Endodermal cell (in vitro differentiated cells): Measurements from ENCODE around the gene CNMD. TPM values are rescaled to one million over a fixed set of nuclear protein-coding genes. Genes with fewer than 3 reads are reported as not detected.

Experiments used
- DNase-seq: peaks from one replicate; pipeline ENCODE4 v3.0.0-alpha.2; 2017
- H3K27ac ChIP-seq: 2 replicates; pipeline ENCODE4 v1.5.1; 2013; ENCODE audit warnings: mild to moderate bottlenecking, low read depth, low read length, moderate library complexity
- H3K27me3 ChIP-seq: 2 replicates; pipeline ENCODE4 v1.6.1; 2013; ENCODE audit warnings: mild to moderate bottlenecking, low read length, moderate library complexity; ENCODE audit not compliant: insufficient read depth, control insufficient read depth, poor library complexity, severe bottlenecking
- H3K36me3 ChIP-seq: 2 replicates; pipeline ENCODE4 v1.7.0; 2013; ENCODE audit warnings: mild to moderate bottlenecking, low read length, moderate library complexity; ENCODE audit not compliant: control insufficient read depth, insufficient read depth
- H3K4me1 ChIP-seq: one replicate; pipeline ENCODE4 v1.7.0; 2013; ENCODE audit warnings: low read length; ENCODE audit not compliant: control insufficient read depth, insufficient read depth
- H3K4me3 ChIP-seq: 2 replicates; pipeline ENCODE4 v1.5.1; 2013; ENCODE audit warnings: mild to moderate bottlenecking, low read length, moderate library complexity
- H3K9ac ChIP-seq: 2 replicates; pipeline ENCODE4 v1.6.1; 2013; ENCODE audit warnings: mild to moderate bottlenecking, low read length, moderate library complexity; ENCODE audit not compliant: poor library complexity, severe bottlenecking; ENCODE audit errors: extremely low read depth
- H3K9me3 ChIP-seq: 2 replicates; pipeline ENCODE4 v1.6.1; 2013; ENCODE audit warnings: mild to moderate bottlenecking, low read length, moderate library complexity; ENCODE audit not compliant: control insufficient read depth
- H3K27ac Mint-ChIP-seq: 2 replicates; pipeline ENCODE4 v1.8.0; 2020; ENCODE audit warnings: mixed read lengths
- H3K27me3 Mint-ChIP-seq: 2 replicates; pipeline ENCODE4 v1.8.0; 2021; ENCODE audit warnings: mild to moderate bottlenecking, mixed read lengths; ENCODE audit not compliant: insufficient read depth
- H3K36me3 Mint-ChIP-seq: 2 replicates; pipeline ENCODE4 v1.8.0; 2020; ENCODE audit warnings: low read depth, mixed read lengths
- H3K4me1 Mint-ChIP-seq: 2 replicates; pipeline ENCODE4 v1.8.0; 2020; ENCODE audit warnings: mixed read lengths
- H3K4me3 Mint-ChIP-seq: 2 replicates; pipeline ENCODE4 v1.8.0; 2020; ENCODE audit warnings: mild to moderate bottlenecking, moderate library complexity, mixed read lengths
- H3K9me3 Mint-ChIP-seq: 2 replicates; pipeline ENCODE4 v1.8.0; 2020; ENCODE audit warnings: mild to moderate bottlenecking, mixed read lengths
- WGBS, 2 experiments: methylation state at CpG; one replicate each; pipeline versions ENCODE4 v1.1.5 to v1.1.7; 2013; ENCODE audit warnings: missing lambda C conversion rate in 2 of 2, mixed read lengths in 1 of 2; ENCODE audit not compliant: insufficient coverage in 1 of 2, insufficient read length in 1 of 2; 5-methylcytosine and 5-hydroxymethylcytosine counted together
- total RNA-seq, 2 donors: library from RNA; stranded (reverse); fragmentation: NEBNext Ultra II Directional in 1 of 2; extraction: Animal tissue kit (Norgen Biotek cat#: 25700) in 1 of 2; gene quantifications; 2 replicates in 1 of 2; 3 replicates in 1 of 2; pipeline ENCODE4 v1.2.1, GENCODE V29; 2021
- TF ChIP-seq, protein P1 (sequence below): fragments of 200-600 bp; sonication (generic); conservative IDR thresholded peaks from 2 replicates; pipeline ENCODE4 v1.5.0; 2021; ENCODE audit warnings: antibody characterized with exemption, mild to moderate bottlenecking

Gene CNMD
- total RNA-seq, 2 donors from 2014 or later: 1.2 to 3.3 TPM

DNA sequence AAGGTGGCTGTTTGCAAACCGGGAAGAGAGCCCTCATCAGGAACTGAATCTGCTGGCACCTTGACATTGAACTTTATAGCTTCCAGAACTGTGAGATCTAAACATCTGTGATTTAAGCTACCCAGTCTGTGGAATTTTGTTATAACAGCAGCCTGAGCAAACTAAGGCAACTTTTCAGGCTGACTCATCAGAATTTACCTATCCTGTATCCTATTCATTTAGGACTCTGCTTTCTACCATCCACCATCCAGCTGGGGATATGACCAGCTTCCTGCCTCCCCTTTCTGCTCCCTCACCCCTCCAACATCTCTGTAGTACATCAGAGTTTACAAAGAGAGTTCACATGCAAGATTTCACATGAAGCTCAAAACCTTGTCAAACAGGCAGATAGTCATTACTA, 11.1 kb upstream of the CNMD start:
- no peak overlapping the region for H3K27ac ChIP-seq
- no peak overlapping the region for H3K4me3 Mint-ChIP-seq
- no peaks in the 10 kb centered on the region for H3K9me3 Mint-ChIP-seq
- H3K9ac ChIP-seq: no peak overlapping the region
- peaks cover 14% of the 10 kb centered on the region for H3K27me3 ChIP-seq
- H3K36me3 ChIP-seq: no peaks in the 10 kb centered on the region
- no peaks in the 10 kb centered on the region for H3K36me3 Mint-ChIP-seq
- H3K27ac Mint-ChIP-seq: no peak overlapping the region
- H3K4me1 Mint-ChIP-seq: no peaks in the 10 kb centered on the region
- no peak overlapping the region for H3K4me3 ChIP-seq
- H3K9me3 ChIP-seq: no peaks in the 10 kb centered on the region
- DNase-seq: no peak
- 95 to 100% methylated on average over 1 of the region's 1 CpG for WGBS, 2 experiments
- TF ChIP-seq, protein P1, sequence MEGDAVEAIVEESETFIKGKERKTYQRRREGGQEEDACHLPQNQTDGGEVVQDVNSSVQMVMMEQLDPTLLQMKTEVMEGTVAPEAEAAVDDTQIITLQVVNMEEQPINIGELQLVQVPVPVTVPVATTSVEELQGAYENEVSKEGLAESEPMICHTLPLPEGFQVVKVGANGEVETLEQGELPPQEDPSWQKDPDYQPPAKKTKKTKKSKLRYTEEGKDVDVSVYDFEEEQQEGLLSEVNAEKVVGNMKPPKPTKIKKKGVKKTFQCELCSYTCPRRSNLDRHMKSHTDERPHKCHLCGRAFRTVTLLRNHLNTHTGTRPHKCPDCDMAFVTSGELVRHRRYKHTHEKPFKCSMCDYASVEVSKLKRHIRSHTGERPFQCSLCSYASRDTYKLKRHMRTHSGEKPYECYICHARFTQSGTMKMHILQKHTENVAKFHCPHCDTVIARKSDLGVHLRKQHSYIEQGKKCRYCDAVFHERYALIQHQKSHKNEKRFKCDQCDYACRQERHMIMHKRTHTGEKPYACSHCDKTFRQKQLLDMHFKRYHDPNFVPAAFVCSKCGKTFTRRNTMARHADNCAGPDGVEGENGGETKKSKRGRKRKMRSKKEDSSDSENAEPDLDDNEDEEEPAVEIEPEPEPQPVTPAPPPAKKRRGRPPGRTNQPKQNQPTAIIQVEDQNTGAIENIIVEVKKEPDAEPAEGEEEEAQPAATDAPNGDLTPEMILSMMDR: no peak
- no peaks in the 10 kb centered on the region for H3K4me1 ChIP-seq
- H3K27me3 Mint-ChIP-seq: peaks cover 8% of the 10 kb centered on the region

DNA sequence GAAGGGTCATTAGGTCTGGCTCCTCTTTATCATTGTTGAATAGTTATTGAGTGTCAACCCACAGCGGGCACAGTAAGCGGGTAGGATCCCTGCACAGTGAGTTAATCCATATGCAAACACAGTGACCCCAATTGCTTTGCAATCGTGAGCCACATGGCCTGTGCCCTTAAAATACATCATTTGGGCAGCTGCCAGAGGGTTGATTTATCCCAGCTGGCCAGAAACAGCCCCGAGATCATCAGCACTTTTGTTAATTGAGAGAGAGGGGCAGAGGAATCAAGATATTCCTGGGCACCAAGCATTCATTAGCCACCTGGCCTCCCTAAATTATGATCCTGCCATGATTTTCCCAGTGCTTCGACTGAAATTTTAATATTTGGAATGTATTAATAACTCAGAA, 9.8 kb upstream of the CNMD start:
- Mint-ChIP-seq H3K4me3 (no peak overlapping the region), H3K9me3 (no peaks in the 10 kb centered on the region), H3K27me3 (peaks cover 11% of the 10 kb centered on the region), H3K27ac (no peak overlapping the region), H3K36me3 (no peaks in the 10 kb centered on the region), H3K4me1 (no peaks in the 10 kb centered on the region)
- H3K9me3 ChIP-seq: no peaks in the 10 kb centered on the region
- no peaks in the 10 kb centered on the region for H3K4me1 ChIP-seq
- H3K27ac ChIP-seq: no peak overlapping the region
- TF ChIP-seq, protein P1: no peak
- H3K4me3 ChIP-seq: no peak overlapping the region
- no peak for DNase-seq
- WGBS, 2 experiments: 88 to 94% methylated on average over 4 of the region's 5 CpGs
- H3K36me3 ChIP-seq: no peaks in the 10 kb centered on the region
- H3K27me3 ChIP-seq: peaks cover 17% of the 10 kb centered on the region
- H3K9ac ChIP-seq: no peak overlapping the region

DNA sequence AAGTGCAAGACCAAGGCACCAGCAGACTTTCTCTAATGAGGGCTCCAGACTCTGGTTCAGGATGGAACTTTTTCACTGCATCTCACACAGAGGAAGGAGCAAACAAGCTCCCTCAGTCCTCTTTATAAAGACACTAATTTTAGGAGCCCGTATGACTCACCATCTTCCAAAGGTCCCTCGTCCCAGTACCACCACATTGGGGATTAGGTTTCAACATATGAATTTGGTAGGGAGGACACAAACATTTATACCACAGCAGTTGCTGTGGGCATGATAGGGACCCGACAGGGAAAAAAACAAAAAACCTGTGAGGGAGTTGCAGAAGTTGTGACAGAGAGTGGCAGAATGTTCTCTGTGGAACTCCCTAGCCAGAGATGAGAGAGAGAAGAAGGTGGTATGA, 6.5 kb upstream of the CNMD start:
- Histone ChIP-seq H3K9ac (no peak overlapping the region), H3K36me3 (no peaks in the 10 kb centered on the region), H3K4me1 (no peaks in the 10 kb centered on the region), H3K27ac (no peak overlapping the region), H3K9me3 (no peaks in the 10 kb centered on the region), H3K4me3 (no peak overlapping the region), H3K27me3 (peaks cover 25% of the 10 kb centered on the region)
- Mint-ChIP-seq H3K36me3 (no peaks in the 10 kb centered on the region), H3K4me3 (no peak overlapping the region), H3K27me3 (peaks cover 21% of the 10 kb centered on the region), H3K4me1 (no peaks in the 10 kb centered on the region), H3K9me3 (peaks cover 5% of the 10 kb centered on the region), H3K27ac (no peak overlapping the region)
- DNase-seq: no peak
- 83 to 86% methylated on average over 1 of the region's 3 CpGs for WGBS, 2 experiments
- TF ChIP-seq, protein P1: no peak
